SIG-M5 treated with dmso at 0.1 percent for 504 hours (cell line): ENCODE results near the gene ARMC2.
A peak's percentile ranks its signal among the peaks of the same experiment; 100 is the strongest.
"Not testable (repeated sequence)": the region's sequence is repeated elsewhere in the genome, so short reads cannot be mapped to it uniquely, and the experiment has no call there.

ENCODE experiments used
- DNase-seq: peaks from one replicate; lab custom pipeline; 2025; ENCODE audit not compliant: unreplicated experiment; lab: John Stamatoyannopoulos, UW

Gene ARMC2

GRCh38 chr6:108831104-108831503, 17.1 kb upstream of the ARMC2 start:
- DNase-seq, result no peak

- DNase-seq, result no peak
Measured at GRCh38 chr6:108832738-108833137, 15.5 kb upstream of the ARMC2 start.

- peak; percentile 70 for DNase-seq
Measured at GRCh38 chr6:108835218-108835850, 12.9 kb upstream of the ARMC2 start.

GRCh38 chr6:108836061-108836460, 12.2 kb upstream of the ARMC2 start:
- DNase-seq, result no peak

GRCh38 chr6:108837236-108837971, 10.8 kb upstream of the ARMC2 start:
- peak; percentile 89 for DNase-seq

- DNase-seq, result no peak
Measured at GRCh38 chr6:108838101-108838717, 10.0 kb upstream of the ARMC2 start.

GRCh38 chr6:108839083-108839642, 9.1 kb upstream of the ARMC2 start:
- no peak for DNase-seq

- DNase-seq, result no peak
Measured at GRCh38 chr6:108840919-108841318, 7.3 kb upstream of the ARMC2 start.

- DNase-seq, result peak; percentile 20
Measured at GRCh38 chr6:108841377-108841855, 6.8 kb upstream of the ARMC2 start.

GRCh38 chr6:108844135-108844534, 4.1 kb upstream of the ARMC2 start:
- no peak for DNase-seq

- DNase-seq, result no peak
Measured at GRCh38 chr6:108845145-108845544, 3.1 kb upstream of the ARMC2 start.

- DNase-seq, result no peak
Measured at GRCh38 chr6:108846101-108846500, 2.1 kb upstream of the ARMC2 start.

- DNase-seq, result no peak
Measured at GRCh38 chr6:108846628-108847027, 1.6 kb upstream of the ARMC2 start.

GRCh38 chr6:108847738-108848115, 495 bp upstream of the ARMC2 start:
- DNase-seq, result no peak

- no peak for DNase-seq
Measured at GRCh38 chr6:108850669-108851465, 2.6 kb downstream of the ARMC2 start.

GRCh38 chr6:108851756-108852155, 3.5 kb downstream of the ARMC2 start:
- no peak for DNase-seq

GRCh38 chr6:108853077-108853476, 4.9 kb downstream of the ARMC2 start:
- DNase-seq, result no peak

- no peak for DNase-seq
Measured at GRCh38 chr6:108862479-108863191, 14.4 kb downstream of the ARMC2 start.

GRCh38 chr6:108865751-108866286, 17.6 kb downstream of the ARMC2 start:
- not testable (repeated sequence) for DNase-seq

GRCh38 chr6:108866798-108867197, 18.6 kb downstream of the ARMC2 start:
- DNase-seq, result no peak
